HG03342 (cell line): ENCODE data around the gene RPL19.
"Not testable (repeated sequence)": the region's sequence is repeated elsewhere in the genome, so short reads cannot be mapped to it uniquely, and the experiment has no call there.

Experiments used
- ATAC-seq: cut with Tn5 transposase; IDR thresholded peaks from one replicate; pipeline ENCODE4 v1.9.1; 2021; ENCODE audit warnings: mild to moderate bottlenecking, moderate library complexity; ENCODE audit not compliant: unreplicated experiment

Gene RPL19

DNA sequence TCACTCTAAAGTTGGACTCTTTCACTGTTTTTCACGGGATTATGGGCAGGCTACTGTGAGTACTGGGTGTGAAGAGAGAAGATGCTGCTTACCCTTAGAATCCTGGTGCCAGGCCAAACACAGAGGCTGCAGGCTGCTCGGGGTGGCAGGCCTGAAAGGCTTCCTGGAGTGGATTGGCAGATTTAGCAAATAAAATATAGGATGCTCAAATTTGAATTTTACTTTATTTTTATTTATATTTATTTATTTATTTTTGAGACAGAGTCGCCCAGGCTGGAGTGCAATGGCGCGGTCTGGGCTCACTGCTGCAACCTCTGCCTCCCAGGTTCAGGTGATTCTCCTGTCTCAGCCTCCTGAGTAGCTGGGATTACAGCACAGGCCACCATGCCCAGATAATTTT, 40.5 kb downstream of the RPL19 start:
- ATAC-seq, result no peak

DNA sequence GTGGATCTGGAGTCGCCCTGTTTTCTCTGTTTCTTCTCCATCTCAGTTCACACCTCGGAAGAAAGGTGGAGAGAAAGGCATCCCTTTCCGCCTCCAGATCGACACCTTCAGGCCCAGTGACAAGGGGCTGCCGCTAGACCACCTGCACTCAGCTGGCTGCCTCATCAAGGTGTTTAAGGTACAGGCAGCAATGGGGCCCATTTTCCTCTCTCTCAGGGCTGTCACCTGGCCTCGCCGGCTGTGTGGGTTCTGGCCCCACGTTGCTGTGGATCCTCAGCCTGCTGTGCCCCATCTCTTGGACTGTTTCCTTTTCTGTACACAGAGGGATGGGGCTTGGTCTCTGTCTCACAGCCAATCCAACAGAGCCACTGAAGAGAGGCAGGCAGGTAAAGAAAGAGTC, 43.1 kb downstream of the RPL19 start:
- no peak for ATAC-seq

- ATAC-seq, result no peak
Observed at GRCh38 chr17:39244016-39244599, 44.0 kb downstream of the RPL19 start.

- no peak for ATAC-seq
Observed at GRCh38 chr17:39244600-39245570, 44.8 kb downstream of the RPL19 start.

GRCh38 chr17:39246274-39246673, 46.2 kb downstream of the RPL19 start:
- ATAC-seq, result no peak

- not testable (repeated sequence) for ATAC-seq
Observed at GRCh38 chr17:39250076-39250475, 50.0 kb downstream of the RPL19 start.

DNA sequence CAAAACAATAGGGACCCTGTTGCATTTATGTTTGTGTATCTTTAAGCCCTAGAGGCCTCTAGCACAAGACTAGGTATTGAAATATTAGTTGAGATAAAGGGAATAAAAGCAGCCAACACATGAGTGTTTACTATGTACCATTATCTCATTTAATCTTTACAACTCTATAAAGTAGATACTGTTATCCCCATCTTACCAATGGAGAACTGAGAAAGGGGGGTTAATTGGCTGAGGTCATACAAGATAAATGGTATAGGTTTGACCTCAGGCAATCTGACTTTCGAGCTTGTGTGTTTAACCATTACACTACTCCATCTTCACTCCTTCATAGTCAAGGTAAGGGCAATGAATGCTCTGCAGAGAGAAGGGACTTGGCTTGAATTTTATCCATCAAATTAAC, 51.9 kb downstream of the RPL19 start:
- ATAC-seq, result no peak

GRCh38 chr17:39252788-39253460, 52.8 kb downstream of the RPL19 start:
- no peak for ATAC-seq
